K562 (cell line): ENCODE measurements around the gene NFIC. TPM values are rescaled to one million over a fixed set of nuclear protein-coding genes. Genes with fewer than 3 reads are reported as not detected.

ENCODE experiments used
- ARID2 ChIP-seq: fragments of 450-650 bp; IDR thresholded peaks from 2 replicates; pipeline ENCODE4 v1.6.1; 2017; ENCODE audit warnings: antibody characterized with exemption, mild to moderate bottlenecking
- ATF2 ChIP-seq: sonication (generic); formaldehyde crosslinking; IDR thresholded peaks from 2 replicates; pipeline ENCODE4 v1.8.1; 2022; ENCODE audit warnings: missing genetic modification reagents
- CBX2 ChIP-seq: fragments of 200-600 bp; sonication (generic); IDR thresholded peaks from one replicate; pipeline ENCODE4 v1.6.1; 2012; ENCODE audit warnings: mild to moderate bottlenecking, low read length, inconsistent platforms; ENCODE audit not compliant: insufficient read depth, poor library complexity, severe bottlenecking
- DMBX1 ChIP-seq: fragments of 250-450 bp; sonication (Bioruptor Pico); IDR thresholded peaks from 2 replicates; pipeline ENCODE4 v1.8.0; 2022; ENCODE audit warnings: inconsistent platforms, mild to moderate bottlenecking, moderate library complexity, borderline replicate concordance
- FOXK2 ChIP-seq, 2 experiments: fragments of 450-650 bp; IDR thresholded peaks in 1 of 2; conservative IDR thresholded peaks in 1 of 2; 2 replicates each; pipeline ENCODE4 v1.6.1; 2016; ENCODE audit warnings: low read depth in 2 of 2, mild to moderate bottlenecking in 1 of 2
- HMG20B ChIP-seq: fragments of 250-450 bp; sonication (Bioruptor Pico); IDR thresholded peaks from 2 replicates; pipeline ENCODE4 v1.5.0; 2021; ENCODE audit warnings: mild to moderate bottlenecking
- HNRNPK ChIP-seq: fragments of 200-400 bp; formaldehyde crosslinking; IDR thresholded peaks from one replicate; pipeline ENCODE4 v1.6.1; 2018; ENCODE audit warnings: mild to moderate bottlenecking, low read depth, low read length; ENCODE audit not compliant: poor library complexity, severe bottlenecking
- ILF3 ChIP-seq: fragments of 450-650 bp; IDR thresholded peaks from 2 replicates; pipeline ENCODE4 v1.6.1; 2018; ENCODE audit warnings: antibody characterized with exemption, mild to moderate bottlenecking, moderate library complexity, borderline replicate concordance
- JUNB ChIP-seq: fragments of 450-650 bp; formaldehyde crosslinking; conservative IDR thresholded peaks from 2 replicates; pipeline ENCODE4 v1.4.0; 2020; ENCODE audit warnings: mild to moderate bottlenecking
- KAT2B ChIP-seq: IDR thresholded peaks from one replicate; pipeline ENCODE4 v1.6.1; 2012; ENCODE audit warnings: low read depth, mild to moderate bottlenecking, control low read depth, inconsistent platforms, low read length, moderate library complexity
- KLF10 ChIP-seq: fragments of 250-450 bp; sonication (Bioruptor Pico); IDR thresholded peaks from 2 replicates; pipeline ENCODE4 v1.6.1; 2021; ENCODE audit warnings: matching md5 sums
- LCOR ChIP-seq: sonication (generic); formaldehyde crosslinking; IDR thresholded peaks from 2 replicates; pipeline ENCODE4 v1.8.0; 2022; ENCODE audit warnings: mild to moderate bottlenecking, missing genetic modification reagents
- MIER1 ChIP-seq: fragments of 450-650 bp; IDR thresholded peaks from 2 replicates; pipeline ENCODE4 v1.6.1; 2016; ENCODE audit warnings: antibody characterized with exemption, mild to moderate bottlenecking, low read depth
- NCOA2 ChIP-seq, 2 experiments: fragments of 450-650 bp; IDR thresholded peaks; 2 replicates each; pipeline ENCODE4 v1.6.1; 2018; ENCODE audit warnings: mild to moderate bottlenecking in 2 of 2, moderate library complexity in 1 of 2; ENCODE audit not compliant: partially characterized antibody in 2 of 2
- POU5F1 ChIP-seq: fragments of 150-350 bp; IDR thresholded peaks from 2 replicates; pipeline ENCODE4 v1.6.1; 2014; ENCODE audit warnings: borderline replicate concordance, low read length, low read depth, mild to moderate bottlenecking; ENCODE audit not compliant: partially characterized antibody
- PRMT5 ChIP-seq: sonication (generic); formaldehyde crosslinking; IDR thresholded peaks from 2 replicates; pipeline ENCODE4 v1.5.0; 2020; ENCODE audit warnings: missing genetic modification reagents
- SNIP1 ChIP-seq: fragments of 450-650 bp; IDR thresholded peaks from 2 replicates; pipeline ENCODE4 v1.7.1; 2017; ENCODE audit warnings: low read depth, mild to moderate bottlenecking
- THRAP3 ChIP-seq: fragments of 450-650 bp; IDR thresholded peaks from 2 replicates; pipeline ENCODE4 v1.6.1; 2016; ENCODE audit warnings: mild to moderate bottlenecking, inconsistent platforms, borderline replicate concordance
- YY1 ChIP-seq, 3 experiments: IDR thresholded peaks; 2 replicates each; pipeline ENCODE4 v1.6.1; 2011; ENCODE audit warnings: low read length in 2 of 3, mild to moderate bottlenecking in 2 of 3, moderate library complexity in 2 of 3, borderline replicate concordance in 1 of 3, control low read depth in 1 of 3, low read depth in 1 of 3; ENCODE audit not compliant: insufficient read depth in 3 of 3, insufficient replicate concordance in 2 of 3, control insufficient read depth in 1 of 3, insufficient read length in 1 of 3; ENCODE audit errors: extremely low read depth in 1 of 3
- ZNF121 ChIP-seq: sonication (generic); formaldehyde crosslinking; conservative IDR thresholded peaks from 2 replicates; pipeline ENCODE4 v1.8.0; 2022; ENCODE audit warnings: missing genetic modification reagents
- polyA plus RNA-seq, 8 experiments: library from polyadenylated mRNA; depleted of rRNA in 4 of 8; stranded (reverse) in 5 of 8; unstranded in 3 of 8; fragments of >200 nt; fragmentation: Nextera tagmentation in 2 of 8; fragmentation: Illumina TruSeq in 1 of 8; extraction: Ambion mirVana in 2 of 8; extraction: Trizol in 1 of 8; gene quantifications; 2 replicates each; pipeline versions ENCODE4 v1.2.1 to v1.2.3, GENCODE V29; 2011 to 2014; ENCODE audit warnings: inconsistent platforms in 1 of 8, missing spikeins in 1 of 8
- total RNA-seq, 7 experiments: library from RNA; depleted of rRNA in 6 of 7; stranded (reverse); fragments of >200 nt in 6 of 7; fragmentation: Illumina TruSeq in 2 of 7; extraction: Trizol in 2 of 7; gene quantifications; 2 replicates each; pipeline versions ENCODE4 v1.2.1 to v1.2.3, GENCODE V29; 2011 to 2021; ENCODE audit warnings: low replicate concordance in 1 of 7
- TF ChIP-seq, protein P1 (sequence below): fragments of 250-450 bp; sonication (Bioruptor Pico); IDR thresholded peaks from 2 replicates; pipeline ENCODE4 v1.8.0; 2022; ENCODE audit warnings: moderate library complexity, mild to moderate bottlenecking, inconsistent platforms
- TF ChIP-seq, protein P2 (sequence below), 2 experiments: fragments of 450-650 bp; conservative IDR thresholded peaks; 2 replicates each; pipeline ENCODE4 v1.6.1; 2017; ENCODE audit warnings: mild to moderate bottlenecking in 2 of 2, moderate library complexity in 2 of 2

The NFIC gene
- total and polyA plus RNA-seq, 9 of the 15 experiments (the other 6 are each of a cell fraction or from before 2014, with no cell fraction given): 0.71 to 62.1 (median 6.9) TPM

DNA sequence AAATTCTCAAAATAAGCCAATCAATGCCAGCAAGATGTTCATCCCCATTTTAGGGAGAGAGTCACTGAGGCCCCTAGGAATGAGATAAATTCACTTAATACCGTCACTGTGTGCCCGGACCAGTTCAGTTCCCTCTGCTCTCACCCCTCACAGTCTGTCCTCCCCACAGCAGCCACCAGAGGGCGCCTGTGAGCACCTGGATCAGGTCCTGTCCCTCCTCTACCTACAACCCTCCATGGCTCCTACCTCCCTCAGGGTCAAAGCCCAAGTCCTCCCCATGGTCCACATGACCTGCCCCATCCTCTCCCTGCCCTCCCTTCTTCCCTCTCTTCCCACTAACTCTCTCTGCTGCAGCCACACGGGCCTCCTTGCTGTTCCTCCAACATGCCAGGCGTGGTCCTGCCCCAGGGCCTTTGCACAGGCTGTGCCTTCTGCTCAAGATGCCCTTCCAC lies 42.0 kb upstream of the NFIC start (continued):
- TF ChIP-seq JUNB: no peak
- TF ChIP-seq ATF2: no peak
- no peak for TF ChIP-seq THRAP3
- TF ChIP-seq, protein P1, sequence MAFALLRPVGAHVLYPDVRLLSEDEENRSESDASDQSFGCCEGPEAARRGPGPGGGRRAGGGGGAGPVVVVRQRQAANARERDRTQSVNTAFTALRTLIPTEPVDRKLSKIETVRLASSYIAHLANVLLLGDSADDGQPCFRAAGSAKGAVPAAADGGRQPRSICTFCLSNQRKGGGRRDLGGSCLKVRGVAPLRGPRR (CRISPR knock-in tag): no peak
- TF ChIP-seq POU5F1: no peak
- no peak for TF ChIP-seq DMBX1 (CRISPR knock-in tag)
- TF ChIP-seq PRMT5 (CRISPR knock-in tag): no peak
- TF ChIP-seq KLF10 (CRISPR knock-in tag): no peak
- TF ChIP-seq FOXK2 (conservative IDR thresholded peaks at IDR 0.05 in 1 of 2, IDR thresholded peaks at IDR 0.05 in 1 of 2; ENCODE audit: low read depth in 2 of 2): no peak
- TF ChIP-seq ZNF121: no peak
- no peak for TF ChIP-seq NCOA2 (IDR thresholded peaks at IDR 0.05; ENCODE audit: partially characterized antibody in 2 of 2)
- TF ChIP-seq ILF3: no peak
- no peak for TF ChIP-seq MIER1
- no peak for TF ChIP-seq HNRNPK
- no peak for TF ChIP-seq KAT2B
- TF ChIP-seq, protein P2, sequence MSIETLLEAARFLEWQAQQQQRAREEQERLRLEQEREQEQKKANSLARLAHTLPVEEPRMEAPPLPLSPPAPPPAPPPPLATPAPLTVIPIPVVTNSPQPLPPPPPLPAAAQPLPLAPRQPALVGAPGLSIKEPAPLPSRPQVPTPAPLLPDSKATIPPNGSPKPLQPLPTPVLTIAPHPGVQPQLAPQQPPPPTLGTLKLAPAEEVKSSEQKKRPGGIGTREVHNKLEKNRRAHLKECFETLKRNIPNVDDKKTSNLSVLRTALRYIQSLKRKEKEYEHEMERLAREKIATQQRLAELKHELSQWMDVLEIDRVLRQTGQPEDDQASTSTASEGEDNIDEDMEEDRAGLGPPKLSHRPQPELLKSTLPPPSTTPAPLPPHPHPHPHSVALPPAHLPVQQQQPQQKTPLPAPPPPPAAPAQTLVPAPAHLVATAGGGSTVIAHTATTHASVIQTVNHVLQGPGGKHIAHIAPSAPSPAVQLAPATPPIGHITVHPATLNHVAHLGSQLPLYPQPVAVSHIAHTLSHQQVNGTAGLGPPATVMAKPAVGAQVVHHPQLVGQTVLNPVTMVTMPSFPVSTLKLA (conservative IDR thresholded peaks at IDR 0.05): no peak
- TF ChIP-seq HMG20B: no peak
- no peak for TF ChIP-seq SNIP1
- TF ChIP-seq ARID2: no peak
- no peak for TF ChIP-seq YY1 (IDR thresholded peaks at IDR 0.05; ENCODE audit: borderline replicate concordance in 1 of 3, control insufficient read depth in 1 of 3, extremely low read depth in 1 of 3, insufficient read depth in 3 of 3, insufficient read length in 1 of 3, insufficient replicate concordance in 2 of 3, low read depth in 1 of 3, low read length in 2 of 3)
- no peak for TF ChIP-seq LCOR (CRISPR knock-in tag)
- no peak for TF ChIP-seq CBX2
